Esophagus squamous epithelium (tissue), 5 donors: ENCODE results near the gene FAM118B. TPM values are rescaled to one million over a fixed set of nuclear protein-coding genes. Genes with fewer than 3 reads are reported as not detected.

Experiments used
- DNase-seq: peaks from one replicate; lab custom pipeline; 2025; lab: John Stamatoyannopoulos, UW
- H3K27ac ChIP-seq, 4 donors: fragments of 200-600 bp; sonication (generic); one replicate each; pipeline ENCODE4 v1.5.1; 2016 to 2019; ENCODE audit warnings: mild to moderate bottlenecking in 1 of 4
- H3K27me3 ChIP-seq, 4 donors: fragments of 200-600 bp; sonication (generic); 1 replicate in 3 of 4; 2 replicates in 1 of 4; pipeline versions ENCODE4 v1.5.1 to v1.6.0; 2017 to 2021; ENCODE audit warnings: antibody characterized with exemption in 1 of 4
- H3K36me3 ChIP-seq, 3 donors: fragments of 200-600 bp; sonication (generic); one replicate each; pipeline ENCODE4 v1.5.1; 2016 to 2019
- H3K4me1 ChIP-seq, 3 donors: fragments of 200-600 bp; sonication (generic); one replicate each; pipeline ENCODE4 v1.5.1; 2017 to 2019
- H3K4me3 ChIP-seq, 4 donors: fragments of 200-600 bp; sonication (generic); 1 replicate in 3 of 4; 2 replicates in 1 of 4; pipeline ENCODE4 v1.5.1; 2016 to 2019; ENCODE audit warnings: mild to moderate bottlenecking in 2 of 4, moderate library complexity in 1 of 4
- H3K9me3 ChIP-seq, 3 donors: fragments of 200-600 bp; sonication (generic); one replicate each; pipeline ENCODE4 v1.5.1; 2016 to 2019
- POLR2A ChIP-seq, 4 donors: fragments of 450-650 bp; IDR thresholded peaks; one replicate each; pipeline ENCODE4 v1.6.1; 2017; ENCODE audit warnings: antibody characterized with exemption in 4 of 4, mild to moderate bottlenecking in 4 of 4, moderate library complexity in 3 of 4
- WGBS, 2 donors: methylation state at CpG; one replicate each; pipeline ENCODE4 v1.1.5; 2018; 5-methylcytosine and 5-hydroxymethylcytosine counted together
- intact Hi-C: fragments of 100-400 bp; cut with DNase I; formaldehyde crosslinking; loops from one replicate; pipeline ENCODE4 v1.15.0; 2022
- total RNA-seq, 4 donors: library from RNA; depleted of rRNA; stranded (reverse); fragments of >200 nt; gene quantifications; one replicate each; pipeline ENCODE4 v1.1.0, GENCODE V29; 2016
- TF ChIP-seq, protein P1 (sequence below), 6 experiments: fragments of 450-650 bp in 4 of 6; fragments of 200-600 bp in 2 of 6; sonication (generic) in 2 of 6; IDR thresholded peaks; one replicate each; pipeline ENCODE4 v1.5.1; 2016 to 2019; ENCODE audit warnings: antibody characterized with exemption in 6 of 6, mild to moderate bottlenecking in 4 of 6, moderate library complexity in 4 of 6
- donor health status: DM: yes; HTN: yes; CAD: no.

Gene FAM118B
- total RNA-seq, 4 donors from 2014 or later = 6.5 to 18.5 (median 13.6) TPM

GRCh38 chr11:126216526-126217305 is 5.1 kb downstream of the FAM118B start:
- intact Hi-C loops = no loop called here
- WGBS, 2 donors = 50 to 61% methylated on average over 4 to 6 of the region's 6 CpGs
- H3K9me3 ChIP-seq = no peaks in the 10 kb centered on the region
- no peak overlapping the region for H3K4me3 ChIP-seq
- no peaks in the 10 kb centered on the region for H3K27me3 ChIP-seq
- DNase-seq = no peak
- H3K27ac ChIP-seq = no peak overlapping the region
- TF ChIP-seq, protein P1, sequence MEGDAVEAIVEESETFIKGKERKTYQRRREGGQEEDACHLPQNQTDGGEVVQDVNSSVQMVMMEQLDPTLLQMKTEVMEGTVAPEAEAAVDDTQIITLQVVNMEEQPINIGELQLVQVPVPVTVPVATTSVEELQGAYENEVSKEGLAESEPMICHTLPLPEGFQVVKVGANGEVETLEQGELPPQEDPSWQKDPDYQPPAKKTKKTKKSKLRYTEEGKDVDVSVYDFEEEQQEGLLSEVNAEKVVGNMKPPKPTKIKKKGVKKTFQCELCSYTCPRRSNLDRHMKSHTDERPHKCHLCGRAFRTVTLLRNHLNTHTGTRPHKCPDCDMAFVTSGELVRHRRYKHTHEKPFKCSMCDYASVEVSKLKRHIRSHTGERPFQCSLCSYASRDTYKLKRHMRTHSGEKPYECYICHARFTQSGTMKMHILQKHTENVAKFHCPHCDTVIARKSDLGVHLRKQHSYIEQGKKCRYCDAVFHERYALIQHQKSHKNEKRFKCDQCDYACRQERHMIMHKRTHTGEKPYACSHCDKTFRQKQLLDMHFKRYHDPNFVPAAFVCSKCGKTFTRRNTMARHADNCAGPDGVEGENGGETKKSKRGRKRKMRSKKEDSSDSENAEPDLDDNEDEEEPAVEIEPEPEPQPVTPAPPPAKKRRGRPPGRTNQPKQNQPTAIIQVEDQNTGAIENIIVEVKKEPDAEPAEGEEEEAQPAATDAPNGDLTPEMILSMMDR (IDR thresholded peaks at IDR 0.05) = no peak
- no peak for TF ChIP-seq POLR2A (IDR thresholded peaks at IDR 0.05)
- H3K36me3 ChIP-seq = no peaks in the 10 kb centered on the region
- H3K4me1 ChIP-seq = peaks cover 11 to 33% (median 20%) of the 10 kb centered on the region in 3 donors

DNA sequence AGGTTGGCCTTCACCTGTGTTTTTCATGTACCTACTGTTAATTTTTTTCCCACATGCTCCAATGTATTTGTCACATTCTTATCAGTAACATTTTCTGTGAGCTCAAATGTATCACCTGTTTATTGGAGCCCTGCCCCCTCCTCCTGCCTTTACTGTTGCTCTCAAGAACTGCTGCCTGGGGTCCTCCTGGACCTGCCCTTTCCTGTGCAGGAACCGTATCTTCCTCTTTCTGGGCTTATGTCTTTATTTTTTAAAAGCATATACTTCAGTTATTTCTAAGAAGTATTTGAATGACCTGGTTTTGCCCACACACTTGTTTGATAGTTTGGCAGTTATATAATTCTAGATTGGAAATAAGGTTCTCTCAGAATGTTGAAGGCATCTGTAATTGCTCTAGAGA is 5.9 kb downstream of the FAM118B start:
- 67 to 71% methylated on average over 1 of the region's 1 CpG for WGBS, 2 donors
- TF ChIP-seq POLR2A (IDR thresholded peaks at IDR 0.05) = no peak
- TF ChIP-seq, protein P1 (IDR thresholded peaks at IDR 0.05) = no peak
- intact Hi-C loops = no loop called here
- Histone ChIP-seq H3K4me1 (peaks cover 7 to 26% (median 15%) of the 10 kb centered on the region in 3 donors), H3K36me3 (no peaks in the 10 kb centered on the region), H3K4me3 (no peak overlapping the region), H3K9me3 (no peaks in the 10 kb centered on the region), H3K27me3 (no peaks in the 10 kb centered on the region), H3K27ac (no peak overlapping the region)
- no peak for DNase-seq

DNA sequence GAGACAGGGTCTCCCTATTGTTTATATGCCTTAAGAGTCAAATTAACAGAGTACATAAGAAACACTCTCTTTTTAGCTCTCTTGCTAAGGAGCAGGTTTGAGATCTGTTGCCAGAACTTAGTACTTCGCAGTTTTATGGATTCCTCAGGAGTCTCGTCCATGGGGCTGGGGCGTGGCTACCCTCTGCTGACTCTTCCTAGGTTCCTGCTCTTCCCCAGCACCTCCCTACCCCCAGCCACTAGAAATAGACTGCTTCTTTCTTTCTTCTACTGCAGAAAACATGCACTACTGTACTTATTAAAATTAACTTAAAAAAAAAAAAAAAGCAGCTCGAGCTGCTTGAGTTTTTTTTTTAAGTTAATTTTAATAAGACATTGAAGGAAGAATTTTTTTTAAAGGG is 8.0 kb downstream of the FAM118B start:
- H3K27me3 ChIP-seq = no peaks in the 10 kb centered on the region
- peaks cover 5 to 9% (median 8%) of the 10 kb centered on the region in 3 donors for H3K4me1 ChIP-seq
- H3K27ac ChIP-seq = no peak overlapping the region
- DNase-seq = no peak
- TF ChIP-seq, protein P1 (IDR thresholded peaks at IDR 0.05) = no peak
- TF ChIP-seq POLR2A (IDR thresholded peaks at IDR 0.05) = no peak
- no peaks in the 10 kb centered on the region for H3K36me3 ChIP-seq
- intact Hi-C loops = no loop called here
- no peak overlapping the region for H3K4me3 ChIP-seq
- H3K9me3 ChIP-seq = no peaks in the 10 kb centered on the region
- 72 to 82% methylated on average over 4 of the region's 4 CpGs for WGBS, 2 donors

GRCh38 chr11:126224647-126225294 is 13.2 kb downstream of the FAM118B start:
- 90 to 91% methylated on average over 6 of the region's 6 CpGs for WGBS, 2 donors
- H3K27ac ChIP-seq = no peak overlapping the region
- H3K27me3 ChIP-seq = no peaks in the 10 kb centered on the region
- H3K4me3 ChIP-seq = no peak overlapping the region
- H3K4me1 ChIP-seq = no peaks in the 10 kb centered on the region
- H3K36me3 ChIP-seq = peaks cover 0 to 8% (median 0%) of the 10 kb centered on the region in 3 donors
- TF ChIP-seq POLR2A (IDR thresholded peaks at IDR 0.05) = no peak
- TF ChIP-seq, protein P1 (IDR thresholded peaks at IDR 0.05) = no peak
- DNase-seq = no peak
- no peaks in the 10 kb centered on the region for H3K9me3 ChIP-seq
- intact Hi-C loops = no loop called here

- no peak for TF ChIP-seq POLR2A (IDR thresholded peaks at IDR 0.05)
- TF ChIP-seq, protein P1 (IDR thresholded peaks at IDR 0.05) = no peak
- intact Hi-C loops = no loop called here
- H3K4me1 ChIP-seq = no peaks in the 10 kb centered on the region
- peaks cover 0 to 13% (median 0%) of the 10 kb centered on the region in 3 donors for H3K36me3 ChIP-seq
- WGBS, 2 donors = 62 to 63% methylated on average over 2 of the region's 2 CpGs
- H3K4me3 ChIP-seq = no peak overlapping the region
- H3K27ac ChIP-seq = no peak overlapping the region
- DNase-seq = no peak
- H3K27me3 ChIP-seq = no peaks in the 10 kb centered on the region
- H3K9me3 ChIP-seq = no peaks in the 10 kb centered on the region
Observed at GRCh38 chr11:126225295-126225665, 13.7 kb downstream of the FAM118B start.
